Small intestine (tissue), 7 donors: ENCODE results near the gene ANKRD29. TPM values are rescaled to one million over a fixed set of nuclear protein-coding genes. Genes with fewer than 3 reads are reported as not detected.
"Not testable (repeated sequence)": the region's sequence is repeated elsewhere in the genome, so short reads cannot be mapped to it uniquely, and the experiment has no call there.

Source experiments
- DNase-seq, 2 donors: peaks; one replicate each; pipeline versions ENCODE4 v3.0.0 to v3.0.0-alpha.2; 2013
- FAIRE-seq: peaks from 2 replicates; lab custom pipeline; 2012; peaks lifted over from hg19 to GRCh38; lab: Jason Lieb, UNC
- H3K27ac ChIP-seq, 3 donors: one replicate each; pipeline ENCODE4 v1.5.1; 2013; ENCODE audit warnings: low read length in 2 of 3, mild to moderate bottlenecking in 2 of 3, control low read depth in 1 of 3, inconsistent platforms in 1 of 3, low read depth in 1 of 3, moderate library complexity in 1 of 3
- H3K27me3 ChIP-seq, 3 donors: one replicate each; pipeline ENCODE4 v1.6.1; 2013; ENCODE audit warnings: low read length in 3 of 3, inconsistent platforms in 1 of 3; ENCODE audit not compliant: control insufficient read depth in 3 of 3, insufficient read depth in 3 of 3
- H3K36me3 ChIP-seq, 3 donors: one replicate each; pipeline ENCODE4 v1.6.1; 2013; ENCODE audit warnings: low read length in 3 of 3, inconsistent platforms in 1 of 3, low read depth in 1 of 3, mild to moderate bottlenecking in 1 of 3, moderate library complexity in 1 of 3; ENCODE audit not compliant: control insufficient read depth in 3 of 3, insufficient read depth in 2 of 3
- H3K4me1 ChIP-seq, 3 donors: one replicate each; pipeline ENCODE4 v1.6.1; 2013; ENCODE audit warnings: low read length in 2 of 3, inconsistent platforms in 1 of 3, low read depth in 1 of 3, mild to moderate bottlenecking in 1 of 3, moderate library complexity in 1 of 3; ENCODE audit not compliant: control insufficient read depth in 3 of 3, insufficient read depth in 2 of 3
- H3K4me3 ChIP-seq, 3 donors: one replicate each; pipeline ENCODE4 v1.5.1; 2013; ENCODE audit warnings: low read length in 3 of 3, control low read depth in 1 of 3, inconsistent platforms in 1 of 3, low read depth in 1 of 3, mild to moderate bottlenecking in 1 of 3, moderate library complexity in 1 of 3
- H3K9me3 ChIP-seq, 2 donors: one replicate each; pipeline ENCODE4 v1.6.1; 2013; ENCODE audit warnings: low read depth in 1 of 2, low read length in 1 of 2; ENCODE audit not compliant: control insufficient read depth in 2 of 2, insufficient read depth in 1 of 2
- WGBS, 3 donors: extraction: QIAGEN DNeasy Blood & Tissue Kit; methylation state at CpG; one replicate each; pipeline ENCODE4 v1.1.7; 2013; 5-methylcytosine and 5-hydroxymethylcytosine counted together
- polyA plus RNA-seq, 4 donors: library from polyadenylated mRNA; stranded (reverse) in 3 of 4; unstranded in 1 of 4; fragments of 200-250 nt in 3 of 4; fragments of 120-200 nt in 1 of 4; gene quantifications; one replicate each; pipeline versions ENCODE4 v1.2.1 to v1.2.3, GENCODE V29; 2013
- donor health status: healthy with polysubstance abuse.
- donor health status: control.
- donor health status: control.
- donor health status: Bipolar disorder and iron deficiency.
- donor health status: healthy.

The ANKRD29 gene
- polyA plus RNA-seq, 4 donors: 1.8 to 5.1 (median 3.2) TPM

- 71 to 91% (median 88%) methylated on average over 4 of the region's 4 CpGs for WGBS, 3 donors
- FAIRE-seq: no peak
- Histone ChIP-seq H3K4me3 (no peak overlapping the region), H3K9me3 (peaks cover 0 to 13% of the 10 kb centered on the region in 2 donors), H3K27ac (no peak overlapping the region), H3K27me3 (peaks cover 0 to 4% (median 0%) of the 10 kb centered on the region in 3 donors), H3K36me3 (no peaks in the 10 kb centered on the region), H3K4me1 (peaks cover 0 to 7% (median 0%) of the 10 kb centered on the region in 3 donors)
- DNase-seq: no peak
These were observed 17.0 kb downstream of the ANKRD29 start for GRCh38 chr18:23645568-23646175.

GRCh38 chr18:23643815-23644490 is 18.8 kb downstream of the ANKRD29 start:
- Histone ChIP-seq H3K4me1 (no peaks in the 10 kb centered on the region), H3K27me3 (peaks cover 0 to 4% (median 0%) of the 10 kb centered on the region in 3 donors), H3K4me3 (no peak overlapping the region), H3K27ac (no peak overlapping the region), H3K36me3 (no peaks in the 10 kb centered on the region), H3K9me3 (peaks cover 0 to 13% of the 10 kb centered on the region in 2 donors)
- no peak for DNase-seq
- WGBS, 3 donors: 74 to 83% (median 75%) methylated on average over 2 of the region's 2 CpGs
- FAIRE-seq: no peak

GRCh38 chr18:23641937-23642666 is 20.6 kb downstream of the ANKRD29 start:
- DNase-seq: no peak
- Histone ChIP-seq H3K27ac (no peak overlapping the region), H3K36me3 (no peaks in the 10 kb centered on the region), H3K4me1 (no peaks in the 10 kb centered on the region), H3K9me3 (peaks cover 0 to 13% of the 10 kb centered on the region in 2 donors), H3K4me3 (no peak overlapping the region), H3K27me3 (no peaks in the 10 kb centered on the region)
- FAIRE-seq: no peak
- 93 to 94% (median 94%) methylated on average over 11 of the region's 11 CpGs for WGBS, 3 donors

- H3K36me3 ChIP-seq: no peaks in the 10 kb centered on the region
- FAIRE-seq (no peak), DNase-seq (no peak)
- 84 to 93% (median 87%) methylated on average over 10 to 11 of the region's 11 CpGs for WGBS, 3 donors
- no peaks in the 10 kb centered on the region for H3K27me3 ChIP-seq
- H3K4me3 ChIP-seq: no peak overlapping the region
- peaks cover 0 to 13% of the 10 kb centered on the region in 2 donors for H3K9me3 ChIP-seq
- H3K4me1 ChIP-seq: no peaks in the 10 kb centered on the region
- H3K27ac ChIP-seq: no peak overlapping the region
These were observed 21.5 kb downstream of the ANKRD29 start for GRCh38 chr18:23641143-23641720.

GRCh38 chr18:23640052-23640451 is 22.7 kb downstream of the ANKRD29 start:
- H3K27ac ChIP-seq: no peak overlapping the region
- H3K36me3 ChIP-seq: no peaks in the 10 kb centered on the region
- no peak overlapping the region for H3K4me3 ChIP-seq
- no peaks in the 10 kb centered on the region for H3K27me3 ChIP-seq
- DNase-seq (peak in 1 of 2 donors; percentile 15), FAIRE-seq (no peak)
- H3K4me1 ChIP-seq: peaks cover 0 to 4% (median 0%) of the 10 kb centered on the region in 3 donors
- WGBS, 3 donors: 38 to 66% (median 62%) methylated on average over 2 of the region's 2 CpGs
- H3K9me3 ChIP-seq: peaks cover 0 to 13% of the 10 kb centered on the region in 2 donors

- H3K9me3 ChIP-seq, H3K4me1 ChIP-seq, DNase-seq, H3K4me3 ChIP-seq, H3K36me3 ChIP-seq, FAIRE-seq, H3K27ac ChIP-seq, H3K27me3 ChIP-seq: not testable (repeated sequence)
- 93 to 97% (median 97%) methylated on average over 5 of the region's 5 CpGs for WGBS, 3 donors
These were observed 26.3 kb downstream of the ANKRD29 start for GRCh38 chr18:23636433-23636832.

- Histone ChIP-seq H3K27ac (no peak overlapping the region), H3K36me3 (no peaks in the 10 kb centered on the region), H3K27me3 (no peaks in the 10 kb centered on the region), H3K4me3 (no peak overlapping the region), H3K9me3 (no peaks in the 10 kb centered on the region), H3K4me1 (peaks cover 0 to 4% (median 0%) of the 10 kb centered on the region in 3 donors)
- DNase-seq: peak; percentile 30 to 39
- no peak for FAIRE-seq
- 39 to 78% (median 61%) methylated on average over 3 of the region's 3 CpGs for WGBS, 3 donors
These were observed 26.7 kb downstream of the ANKRD29 start for GRCh38 chr18:23636071-23636399.
